Vagina (tissue), 2 donors: ENCODE results near the gene ANAPC5.

Experiments
- CTCF ChIP-seq, 3 experiments: fragments of 450-650 bp in 2 of 3; fragments of 200-600 bp in 1 of 3; sonication (generic) in 1 of 3; IDR thresholded peaks; one replicate each; pipeline ENCODE4 v1.5.1; 2017 to 2019; ENCODE audit warnings: antibody characterized with exemption in 3 of 3, mild to moderate bottlenecking in 2 of 3, moderate library complexity in 2 of 3
- POLR2AphosphoS5 ChIP-seq, 2 donors: sonication (generic); formaldehyde crosslinking; IDR thresholded peaks; one replicate each; pipeline ENCODE4 v1.9.0; 2017; ENCODE audit warnings: antibody characterized with exemption in 2 of 2, mild to moderate bottlenecking in 2 of 2, low read depth in 1 of 2; ENCODE audit not compliant: insufficient read depth in 1 of 2

- no peak for TF ChIP-seq CTCF (IDR thresholded peaks at IDR 0.05)
- no peak for TF ChIP-seq POLR2AphosphoS5 (IDR thresholded peaks at IDR 0.05; ENCODE audit: insufficient read depth in 1 of 2, low read depth in 1 of 2)
These were observed 39.6 kb upstream of the ANAPC5 start for GRCh38 chr12:121391619-121392324.
